Medulla oblongata (tissue), 1 donor: ENCODE results near the gene TEK.
"Not testable (repeated sequence)": the region's sequence is repeated elsewhere in the genome, so short reads cannot be mapped to it uniquely, and the experiment has no call there.

Source experiments
- DNase-seq: peaks from one replicate; pipeline ENCODE4 v3.0.0-alpha.2; 2015; ENCODE audit errors: extremely low spot score

TEK gene

DNA sequence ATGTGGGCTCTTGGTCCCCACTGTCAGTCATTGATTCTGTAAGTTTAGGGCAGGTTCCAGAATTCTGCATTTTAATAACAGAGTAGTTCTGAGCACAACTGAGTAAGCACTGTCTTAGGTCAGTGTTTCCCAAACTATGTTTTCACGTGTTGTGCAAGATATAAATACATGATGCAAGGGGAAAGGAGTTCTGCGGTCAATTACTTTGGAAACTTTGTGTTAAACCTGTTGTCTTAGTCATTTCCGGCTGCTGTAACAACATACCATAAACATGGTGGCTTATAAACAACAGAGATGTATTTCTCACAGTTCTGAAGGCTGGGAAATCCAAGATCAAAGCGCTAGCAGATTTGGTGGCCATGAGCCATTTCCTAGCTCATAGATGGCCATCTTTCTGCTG is 118.2 kb downstream of the TEK start:
- DNase-seq, result no peak

DNA sequence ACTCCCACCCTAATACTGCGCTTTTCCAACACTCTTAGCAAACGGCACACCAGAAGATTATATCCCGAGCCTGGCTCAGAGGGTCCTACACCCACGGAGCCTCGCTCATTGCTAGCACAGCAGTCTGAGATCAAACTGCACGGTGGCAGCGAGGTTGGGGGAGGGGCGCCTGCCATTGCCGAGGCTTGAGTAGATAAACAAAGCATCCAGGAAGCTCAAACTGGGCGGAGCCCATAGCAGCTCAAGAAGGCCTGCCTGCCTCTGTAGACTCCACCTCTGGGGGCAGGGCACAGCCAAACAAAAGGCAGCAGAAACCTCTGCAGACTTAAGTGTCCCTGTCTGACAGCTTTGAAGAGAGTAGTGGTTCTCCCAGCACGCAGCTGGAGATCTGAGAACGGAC is 130.6 kb downstream of the TEK start:
- DNase-seq, result not testable (repeated sequence)

- DNase-seq, result peak; percentile 62
These were observed 138.7 kb downstream of the TEK start for GRCh38 chr9:27247756-27248155.

- no peak for DNase-seq
These were observed 139.7 kb downstream of the TEK start for GRCh38 chr9:27248702-27249101.

DNA sequence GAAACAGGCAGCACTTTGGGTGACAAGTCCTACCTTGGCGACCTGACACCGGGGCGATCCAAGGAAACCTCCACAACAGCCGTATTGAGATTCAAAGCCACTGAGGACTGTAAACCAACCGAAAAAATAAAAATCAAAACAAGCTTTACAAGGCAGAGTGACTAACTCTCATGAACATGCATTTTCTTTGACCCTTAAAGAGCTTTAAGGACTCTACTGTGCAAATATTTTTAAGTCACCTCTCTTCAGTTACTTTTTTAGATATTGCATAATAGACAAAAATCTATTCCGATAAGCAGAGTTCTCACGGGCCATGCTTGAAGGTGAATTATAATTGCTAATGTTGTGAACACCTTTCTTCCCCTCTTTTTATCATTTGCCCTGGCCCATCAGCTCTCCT is 149.6 kb downstream of the TEK start:
- DNase-seq, result no peak

GRCh38 chr9:27260789-27261516 is 151.9 kb downstream of the TEK start:
- no peak for DNase-seq

DNA sequence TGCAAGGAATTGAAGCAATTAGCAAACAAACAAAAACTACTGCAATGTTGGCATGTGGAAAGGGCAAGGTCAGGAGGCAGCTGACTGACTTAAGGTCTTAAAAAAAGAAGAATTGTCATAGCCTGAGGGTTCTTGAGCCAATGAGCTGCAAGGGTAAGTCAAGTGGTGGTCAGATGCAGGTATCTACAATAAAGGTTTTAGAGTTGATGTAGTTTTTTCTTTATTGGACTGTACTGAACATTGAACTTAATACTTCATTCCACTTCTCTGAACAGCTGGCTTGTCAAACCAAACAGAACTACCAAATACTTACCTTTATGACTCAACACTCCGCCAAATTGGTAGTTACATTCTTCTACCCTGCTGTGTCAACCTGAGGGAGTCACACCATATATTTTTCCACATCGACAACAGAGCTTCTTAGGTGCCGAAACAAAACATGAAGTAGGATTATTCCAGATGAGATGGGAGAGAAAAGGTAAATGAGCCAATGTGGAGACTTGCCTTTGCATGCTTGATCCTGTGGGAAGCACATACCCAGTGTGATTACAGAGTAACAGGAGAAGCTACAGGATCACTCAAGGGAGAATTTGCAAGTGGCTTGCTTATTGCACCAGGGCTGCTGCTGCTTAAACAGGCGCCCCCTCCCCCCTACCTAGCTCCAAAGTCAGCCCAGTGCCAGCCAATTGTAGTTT is 152.6 kb downstream of the TEK start:
- no peak for DNase-seq

DNA sequence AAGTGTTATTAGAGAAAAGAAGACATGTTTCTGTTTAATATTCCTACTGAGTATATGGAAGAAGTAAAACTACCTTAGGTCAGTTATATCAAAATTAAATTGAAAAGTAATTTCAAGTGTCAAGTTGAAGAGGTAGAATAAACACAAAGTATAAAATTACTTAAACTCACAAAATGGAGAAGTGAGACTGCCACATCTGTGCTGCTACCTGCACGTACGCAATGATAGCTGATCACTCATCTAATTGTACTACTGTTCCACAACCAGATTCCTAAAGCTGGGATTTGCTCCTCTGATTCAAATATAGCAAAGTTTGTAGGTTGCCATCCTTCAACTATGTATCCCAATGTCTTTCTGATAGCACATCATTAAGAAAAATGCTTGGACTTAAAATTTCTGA is 163.1 kb downstream of the TEK start:
- no peak for DNase-seq

DNA sequence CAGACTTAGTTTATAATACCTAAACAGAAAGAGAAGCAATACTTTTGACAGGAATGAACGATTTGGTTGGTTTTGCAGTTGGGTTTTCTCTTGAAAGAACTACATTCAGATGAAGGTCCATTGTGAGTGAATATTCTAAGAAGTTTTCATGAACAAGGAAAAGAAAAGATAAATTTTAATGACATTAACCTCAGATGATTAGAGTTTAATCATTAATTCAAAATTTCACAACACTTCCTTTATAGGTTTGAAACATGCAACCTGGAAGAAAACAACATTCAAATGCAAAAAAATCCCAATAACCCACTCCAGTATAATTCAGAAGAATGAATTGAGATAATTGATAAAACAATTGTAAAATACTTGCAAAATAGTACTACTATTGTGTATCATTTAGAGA is 164.2 kb downstream of the TEK start:
- DNase-seq, result no peak

- DNase-seq, result peak; percentile 82
These were observed 167.4 kb downstream of the TEK start for GRCh38 chr9:27276193-27277030.

DNA sequence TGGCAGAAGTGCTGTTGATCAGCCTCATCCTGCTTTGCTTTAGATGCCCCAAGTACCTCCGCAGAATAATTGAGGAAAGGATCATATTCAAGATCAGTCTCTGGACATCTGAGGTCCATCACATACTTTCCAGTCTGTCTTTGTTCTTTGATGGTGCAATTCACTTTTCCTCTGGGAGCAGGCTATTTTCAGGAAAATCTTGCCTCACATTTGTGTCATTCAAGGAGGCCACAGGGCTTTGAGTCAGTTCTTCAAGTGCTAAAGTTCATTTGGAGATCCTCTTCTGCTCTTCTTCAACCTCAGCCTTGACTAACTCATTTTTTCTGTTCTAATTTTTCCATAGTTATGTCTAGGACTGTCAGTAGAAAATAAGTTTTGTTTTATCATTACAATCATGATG is 169.3 kb downstream of the TEK start:
- no peak for DNase-seq

DNA sequence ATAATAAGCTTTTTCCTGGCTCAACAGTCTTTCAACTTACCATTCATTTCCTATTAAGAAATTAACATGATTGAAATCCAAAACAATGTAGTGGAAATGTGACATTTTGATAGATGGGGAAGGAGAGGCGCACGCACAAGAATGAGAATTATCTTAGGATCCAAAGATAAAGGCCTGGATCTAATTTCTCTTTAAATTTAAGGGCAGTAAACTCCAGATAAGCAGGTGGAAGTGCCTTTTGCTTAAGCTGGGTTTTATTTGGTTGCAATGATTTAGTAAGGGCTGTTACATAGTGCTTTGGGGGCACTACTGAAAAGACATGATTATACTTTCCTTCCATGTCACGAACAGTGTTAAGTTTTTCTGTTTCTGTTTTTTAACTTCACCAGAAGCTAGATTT is 170.6 kb downstream of the TEK start:
- DNase-seq, result no peak
